HepG2 (cell line): Measurements from ENCODE around the gene CLEC16A. TPM values are rescaled to one million over a fixed set of nuclear protein-coding genes. Genes with fewer than 3 reads are reported as not detected.

Source experiments
- ATAC-seq: fragments of 200-7000 bp; cut with Tn5 transposase; 3 replicates; pipeline ENCODE4 v1.9.1; 2020; ENCODE audit warnings: mild to moderate bottlenecking, moderate library complexity
- BruUV-seq: library from RNA; stranded (reverse); fragments of 400-500 nt; replicated peaks from 2 replicates; lab custom pipeline; 2021; lab: Mats Ljungman, UMichigan
- CTCF ChIA-PET: fragments of 300-600 bp; formaldehyde crosslinking; extraction: SDS; loops from one replicate; lab custom pipeline; 2021; ENCODE audit warnings: low total read pairs, inconsistent platforms, low intra/inter-chr PET ratio; lab: Yijun Ruan, JAX
- POLR2A ChIA-PET: fragments of 350-600 bp; sonication (Branson Sonifier 250); formaldehyde crosslinking; loops from one replicate; lab custom pipeline; 2020; ENCODE audit warnings: antibody characterized with exemption, inconsistent platforms; lab: Yijun Ruan, JAX
- DNase-seq: peaks from one replicate; pipeline ENCODE4 v3.0.0-alpha.2; 2015; ENCODE audit warnings: low spot score
- FAIRE-seq: peaks from 3 replicates; lab custom pipeline; 2011; peaks lifted over from hg19 to GRCh38; lab: Jason Lieb, UNC
- H2AFZ ChIP-seq: one replicate; pipeline ENCODE4 v1.6.1; 2011; ENCODE audit warnings: low read length, inconsistent platforms
- H3K27ac ChIP-seq: fragments of 300-600 bp; 3 replicates; pipeline ENCODE4 v1.8.0; 2011; ENCODE audit warnings: mixed run types, mild to moderate bottlenecking, mixed read lengths, low read length, inconsistent platforms; ENCODE audit not compliant: insufficient read depth; ENCODE audit errors: extremely low read length
- H3K27me3 ChIP-seq, 2 experiments: fragments of 200-600 bp in 1 of 2; 2 replicates in 1 of 2; 3 replicates in 1 of 2; pipeline versions ENCODE4 v1.6.0 to v1.8.0; 2011; ENCODE audit warnings: low read length in 2 of 2, mild to moderate bottlenecking in 2 of 2, moderate library complexity in 2 of 2, inconsistent platforms in 1 of 2; ENCODE audit not compliant: insufficient read depth in 2 of 2, control insufficient read depth in 1 of 2
- H3K36me3 ChIP-seq, 2 experiments: fragments of 200-600 bp in 1 of 2; replicated peaks in 1 of 2; 2 replicates in 1 of 2; 3 replicates in 1 of 2; pipeline versions ENCODE4 v1.5.1 to v1.8.0; 2011; ENCODE audit warnings: low read length in 2 of 2, inconsistent platforms in 1 of 2; ENCODE audit not compliant: insufficient read depth in 2 of 2, control insufficient read depth in 1 of 2
- H3K4me1 ChIP-seq: 2 replicates; pipeline ENCODE4 v1.5.1; 2012; ENCODE audit warnings: low read length, inconsistent platforms; ENCODE audit not compliant: insufficient read depth
- H3K4me2 ChIP-seq: 2 replicates; pipeline ENCODE4 v1.6.0; 2011; ENCODE audit warnings: low read depth, low read length, inconsistent platforms
- H3K4me3 ChIP-seq, 3 experiments: fragments of 200-600 bp in 1 of 3; sonication (generic), shearing (Covaris generic) in 1 of 3; replicated peaks in 1 of 3; 2 replicates each; pipeline ENCODE4 v1.5.1; 2011 to 2016; ENCODE audit warnings: low read length in 3 of 3, inconsistent platforms in 2 of 3, low read depth in 2 of 3, mild to moderate bottlenecking in 2 of 3, control low read depth in 1 of 3, mixed read lengths in 1 of 3; ENCODE audit not compliant: insufficient read depth in 1 of 3
- H3K79me2 ChIP-seq: one replicate; pipeline ENCODE4 v1.6.1; 2011; ENCODE audit warnings: low read length, inconsistent platforms; ENCODE audit not compliant: insufficient read depth
- H3K9ac ChIP-seq: 2 replicates; pipeline ENCODE4 v1.6.0; 2011; ENCODE audit warnings: mild to moderate bottlenecking, low read depth, low read length, inconsistent platforms; ENCODE audit not compliant: insufficient read depth
- H3K9me3 ChIP-seq: 2 replicates; pipeline ENCODE4 v1.5.1; 2012; ENCODE audit warnings: mild to moderate bottlenecking, low read length
- H4K20me1 ChIP-seq: 2 replicates; pipeline ENCODE4 v1.6.0; 2011; ENCODE audit warnings: inconsistent platforms, mild to moderate bottlenecking, low read length, moderate library complexity; ENCODE audit not compliant: insufficient read depth
- XRCC5 ChIP-seq: fragments of 200-400 bp; formaldehyde crosslinking; optimal IDR thresholded peaks from 2 replicates; pipeline ENCODE3; 2017; ENCODE audit warnings: mild to moderate bottlenecking, low read length
- WGBS: methylation state at CpG from one replicate; pipeline ENCODE4 v1.1.6; 2017; ENCODE audit warnings: low lambda C conversion rate; 5-methylcytosine and 5-hydroxymethylcytosine counted together
- in situ Hi-C: cut with HindIII; loops from 2 replicates; pipeline ENCODE4 v1.10.0; 2017; ENCODE audit warnings: low pct_unique_long_range_greater_than_20kb; ENCODE audit not compliant: extremely low pct_ligation_motif_present
- intact Hi-C: fragments of 100-400 bp; cut with micrococcal nuclease; formaldehyde crosslinking; loops from one replicate; pipeline ENCODE4 v1.10.0; 2022; ENCODE audit not compliant: unreplicated experiment
- polyA plus RNA-seq, 8 experiments: library from polyadenylated mRNA; depleted of rRNA in 3 of 8; stranded (reverse) in 7 of 8; unstranded in 1 of 8; fragments of >200 nt; fragmentation: Illumina TruSeq in 4 of 8; extraction: Trizol in 4 of 8; gene quantifications; 2 replicates each; pipeline versions ENCODE4 v1.2.1 to v1.2.3, GENCODE V29; 2011 to 2016; ENCODE audit warnings: low read depth in 4 of 8, missing spikeins in 1 of 8, mixed read lengths in 1 of 8; ENCODE audit not compliant: insufficient read depth in 1 of 8
- total RNA-seq, 5 experiments: library from RNA; depleted of rRNA; stranded (reverse); fragments of >200 nt; fragmentation: Illumina TruSeq; extraction: Trizol; gene quantifications; 2 replicates each; pipeline ENCODE4 v1.2.3, GENCODE V29; 2016; ENCODE audit warnings: low read depth in 1 of 5
- TF ChIP-seq, protein P1 (sequence below): sonication (generic); formaldehyde crosslinking; IDR thresholded peaks from 2 replicates; pipeline ENCODE4 v1.4.0; 2020; ENCODE audit warnings: missing genetic modification reagents
- TF ChIP-seq, protein P2 (sequence below): sonication (generic); formaldehyde crosslinking; IDR thresholded peaks from 2 replicates; pipeline ENCODE4 v1.5.1; 2020; ENCODE audit warnings: mild to moderate bottlenecking, moderate library complexity, missing genetic modification reagents

CLEC16A gene
- total and polyA plus RNA-seq, 2 of the 13 experiments (the other 11 are each of a cell fraction or from before 2014, with no cell fraction given), result 8.5 to 10.3 TPM

DNA sequence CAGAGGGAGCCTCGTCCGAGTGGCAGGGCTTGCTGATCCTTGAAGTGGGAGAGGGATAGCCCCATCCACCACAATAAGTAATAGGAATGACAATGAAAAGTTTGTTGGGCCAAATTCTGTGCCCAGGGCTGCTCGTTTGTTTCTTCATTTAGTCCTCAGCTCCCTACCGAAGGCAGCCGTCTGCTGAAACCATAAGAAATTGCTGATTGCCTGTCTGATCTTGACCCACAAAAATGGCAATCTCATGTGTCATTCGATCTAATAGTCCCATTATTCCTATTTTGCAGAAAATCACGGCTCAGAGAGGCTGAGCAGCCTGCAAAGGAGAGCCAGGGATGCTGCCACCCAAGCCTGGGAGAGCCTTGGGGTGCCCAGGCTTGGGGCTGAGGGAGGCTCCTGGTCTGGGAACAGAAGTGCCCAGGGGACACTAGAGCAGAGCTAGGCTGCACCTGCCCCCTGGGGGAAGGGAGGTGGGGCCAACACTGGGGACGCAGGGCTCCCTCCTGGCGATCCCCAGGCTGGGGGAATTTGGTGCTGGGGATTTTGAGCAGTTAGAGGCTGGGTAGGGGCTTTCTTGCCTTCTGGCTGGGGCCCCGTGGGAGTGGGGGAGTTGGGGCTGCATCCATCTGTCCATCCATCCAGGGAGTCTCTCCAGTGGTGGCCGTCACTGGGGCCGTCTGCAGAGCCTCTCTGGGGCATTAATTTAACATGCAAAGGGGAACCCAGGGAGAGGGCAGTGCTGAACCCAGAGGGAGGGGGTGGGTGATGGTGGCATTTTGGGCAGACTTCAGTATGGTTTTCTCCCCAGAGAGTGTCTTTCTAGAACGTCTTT lies 258.1 kb downstream of the CLEC16A start:
- ATAC-seq (peak; percentile 6; the same call in 2 of the 3 replicates), DNase-seq (no peak), FAIRE-seq (no peak)
- peak overlapping the region; percentile 38 for H3K4me2 ChIP-seq
- intact Hi-C loops (no loop called here), in situ Hi-C loops (no loop called here)
- CTCF ChIA-PET, result no interaction called here
- no peak overlapping the region for H3K27ac ChIP-seq
- no peak overlapping the region for H3K9ac ChIP-seq
- H3K27me3 ChIP-seq, result peaks cover 9 to 61% of the 10 kb centered on the region in 2 experiments
- POLR2A ChIA-PET, result interaction anchor here (1.6 kb wide), 1 partner anchor 50 kb away, joined by 3 read pairs; no protein-coding TSS in a partner anchor
- no peaks in the 10 kb centered on the region for H3K79me2 ChIP-seq
- H3K36me3 ChIP-seq, result no peaks in the 10 kb centered on the region
- H3K4me3 ChIP-seq, result peak overlapping the region in 1 of 3 experiments; percentile 26; a peak in 1 of 6 replicates
- no peaks in the 10 kb centered on the region for H4K20me1 ChIP-seq
- H3K9me3 ChIP-seq, result peaks cover 2% of the 10 kb centered on the region
- WGBS, result 2% methylated on average over 12 of the region's 13 CpGs
- H3K4me1 ChIP-seq, result peaks cover 57% of the 10 kb centered on the region
- H2AFZ ChIP-seq, result no peak overlapping the region
- TF ChIP-seq, protein P1, sequence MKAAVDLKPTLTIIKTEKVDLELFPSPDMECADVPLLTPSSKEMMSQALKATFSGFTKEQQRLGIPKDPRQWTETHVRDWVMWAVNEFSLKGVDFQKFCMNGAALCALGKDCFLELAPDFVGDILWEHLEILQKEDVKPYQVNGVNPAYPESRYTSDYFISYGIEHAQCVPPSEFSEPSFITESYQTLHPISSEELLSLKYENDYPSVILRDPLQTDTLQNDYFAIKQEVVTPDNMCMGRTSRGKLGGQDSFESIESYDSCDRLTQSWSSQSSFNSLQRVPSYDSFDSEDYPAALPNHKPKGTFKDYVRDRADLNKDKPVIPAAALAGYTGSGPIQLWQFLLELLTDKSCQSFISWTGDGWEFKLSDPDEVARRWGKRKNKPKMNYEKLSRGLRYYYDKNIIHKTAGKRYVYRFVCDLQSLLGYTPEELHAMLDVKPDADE (CRISPR knock-in tag), result no peak
- TF ChIP-seq, protein P2, sequence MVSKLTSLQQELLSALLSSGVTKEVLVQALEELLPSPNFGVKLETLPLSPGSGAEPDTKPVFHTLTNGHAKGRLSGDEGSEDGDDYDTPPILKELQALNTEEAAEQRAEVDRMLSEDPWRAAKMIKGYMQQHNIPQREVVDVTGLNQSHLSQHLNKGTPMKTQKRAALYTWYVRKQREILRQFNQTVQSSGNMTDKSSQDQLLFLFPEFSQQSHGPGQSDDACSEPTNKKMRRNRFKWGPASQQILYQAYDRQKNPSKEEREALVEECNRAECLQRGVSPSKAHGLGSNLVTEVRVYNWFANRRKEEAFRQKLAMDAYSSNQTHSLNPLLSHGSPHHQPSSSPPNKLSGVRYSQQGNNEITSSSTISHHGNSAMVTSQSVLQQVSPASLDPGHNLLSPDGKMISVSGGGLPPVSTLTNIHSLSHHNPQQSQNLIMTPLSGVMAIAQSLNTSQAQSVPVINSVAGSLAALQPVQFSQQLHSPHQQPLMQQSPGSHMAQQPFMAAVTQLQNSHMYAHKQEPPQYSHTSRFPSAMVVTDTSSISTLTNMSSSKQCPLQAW (CRISPR knock-in tag), result 0 out of 2 replicates have a peak, but pooled peaks have one; percentile 14
- TF ChIP-seq XRCC5, result peak; percentile 21
- no TSS peak for BruUV-seq
